ENCODE results near the gene SLC30A1.
"Not testable (repeated sequence)": the region's sequence is repeated elsewhere in the genome, so short reads cannot be mapped to it uniquely, and the experiment has no call there.

Gene SLC30A1

DNA sequence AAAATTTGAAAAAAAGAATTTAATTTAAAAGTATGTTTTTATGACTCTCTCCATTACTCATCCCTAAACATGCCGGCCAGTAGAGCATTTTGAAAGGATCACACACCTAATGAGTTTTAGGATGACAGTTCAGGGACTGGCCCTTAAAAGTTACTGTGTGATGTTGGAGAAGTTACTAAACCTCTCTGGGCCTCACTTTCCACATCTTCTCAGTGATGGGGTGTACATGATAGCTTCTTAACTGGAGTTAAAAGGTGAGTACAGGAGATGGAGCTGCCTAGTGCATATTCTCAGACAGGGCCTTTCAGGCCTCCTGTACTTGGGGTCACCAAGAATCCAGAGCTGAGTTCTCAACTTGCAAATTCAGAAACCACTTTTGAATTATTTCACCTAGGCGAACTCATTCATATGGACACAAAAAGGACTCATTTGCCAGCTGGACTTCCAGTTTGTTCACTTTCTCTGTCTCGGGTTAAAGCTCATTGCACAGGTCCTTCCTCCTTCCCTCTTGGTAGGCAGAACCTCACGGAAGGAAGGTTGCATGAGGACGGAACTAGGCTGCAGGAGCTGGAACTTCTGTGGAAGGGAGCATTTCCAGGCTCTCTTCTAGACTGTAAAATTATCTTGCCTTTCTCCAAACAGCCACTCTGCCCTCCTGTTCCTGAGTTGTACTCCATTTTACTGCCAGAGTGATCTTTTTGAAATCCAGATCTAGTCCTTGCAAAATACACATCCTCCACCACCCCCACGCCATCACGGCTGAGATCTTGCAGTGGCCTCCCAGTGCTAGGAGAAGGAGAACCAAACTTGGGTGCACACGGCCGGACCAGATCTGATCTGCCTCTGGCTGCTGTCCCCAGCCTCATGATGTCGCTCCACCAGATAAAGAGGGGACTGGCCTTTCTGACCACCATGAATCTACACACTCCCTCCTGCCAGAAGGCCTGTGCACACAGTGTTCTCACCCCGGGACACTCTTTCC lies 4.3 kb upstream of the SLC30A1 start:
- no peak for DNase-seq (ENCODE audit: low spot score)

- no peak for DNase-seq (ENCODE audit: low spot score)
These were observed 2.6 kb upstream of the SLC30A1 start for GRCh38 chr1:211581526-211581925.

- DNase-seq (ENCODE audit: low spot score), result no peak
These were observed 1.3 kb upstream of the SLC30A1 start for GRCh38 chr1:211580303-211580687.

GRCh38 chr1:211579440-211580302 lies 710 bp upstream of the SLC30A1 start:
- DNase-seq (ENCODE audit: low spot score), result peak; percentile 86

GRCh38 chr1:211577819-211578639 lies 932 bp downstream of the SLC30A1 start:
- peak; percentile 92 for DNase-seq (ENCODE audit: low spot score)

GRCh38 chr1:211577277-211577818 lies 1.6 kb downstream of the SLC30A1 start:
- peak; percentile 39 for DNase-seq (ENCODE audit: low spot score)

DNA sequence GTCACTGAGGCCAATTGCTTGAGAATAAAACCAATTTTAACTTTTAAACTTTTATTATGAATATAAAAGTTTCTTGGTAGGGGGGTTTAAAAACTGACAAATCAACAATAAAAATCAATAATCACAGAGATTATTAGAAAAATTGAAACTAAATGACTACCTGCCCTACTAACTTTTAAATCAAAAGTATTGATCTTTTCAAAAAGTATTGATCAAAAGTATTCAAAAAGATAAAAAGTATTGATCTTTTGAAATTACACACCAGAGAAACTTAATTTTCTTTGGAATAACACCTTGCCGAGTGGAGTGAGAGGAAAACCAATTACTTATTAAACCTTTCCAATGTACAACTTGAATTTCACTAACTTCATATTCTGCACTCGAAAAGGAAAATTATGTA lies 2.2 kb downstream of the SLC30A1 start:
- no peak for DNase-seq (ENCODE audit: low spot score)

GRCh38 chr1:211574705-211575104 lies 4.3 kb downstream of the SLC30A1 start:
- DNase-seq (ENCODE audit: low spot score), result peak; percentile 33

DNA sequence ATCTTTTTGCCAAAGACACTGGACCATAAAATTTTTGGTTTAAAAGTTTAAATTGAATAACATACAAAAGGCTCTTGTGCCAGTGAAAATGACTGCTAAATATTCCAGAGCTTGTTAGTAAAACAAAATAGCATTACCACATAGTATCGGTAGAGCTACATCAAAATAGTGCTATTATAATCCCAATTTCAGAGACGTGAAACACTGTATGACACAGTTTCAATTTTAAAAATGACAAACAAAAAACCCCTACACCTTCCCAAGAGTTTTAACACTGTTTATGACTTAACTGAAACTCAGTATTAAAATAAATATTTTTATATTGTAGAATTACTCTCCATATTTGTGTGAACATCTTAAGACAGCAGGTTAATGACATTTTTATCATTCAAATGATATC lies 7.0 kb downstream of the SLC30A1 start:
- DNase-seq (ENCODE audit: low spot score), result no peak

GRCh38 chr1:211570378-211570777 lies 8.6 kb downstream of the SLC30A1 start:
- not testable (repeated sequence) for DNase-seq (ENCODE audit: low spot score)

DNA sequence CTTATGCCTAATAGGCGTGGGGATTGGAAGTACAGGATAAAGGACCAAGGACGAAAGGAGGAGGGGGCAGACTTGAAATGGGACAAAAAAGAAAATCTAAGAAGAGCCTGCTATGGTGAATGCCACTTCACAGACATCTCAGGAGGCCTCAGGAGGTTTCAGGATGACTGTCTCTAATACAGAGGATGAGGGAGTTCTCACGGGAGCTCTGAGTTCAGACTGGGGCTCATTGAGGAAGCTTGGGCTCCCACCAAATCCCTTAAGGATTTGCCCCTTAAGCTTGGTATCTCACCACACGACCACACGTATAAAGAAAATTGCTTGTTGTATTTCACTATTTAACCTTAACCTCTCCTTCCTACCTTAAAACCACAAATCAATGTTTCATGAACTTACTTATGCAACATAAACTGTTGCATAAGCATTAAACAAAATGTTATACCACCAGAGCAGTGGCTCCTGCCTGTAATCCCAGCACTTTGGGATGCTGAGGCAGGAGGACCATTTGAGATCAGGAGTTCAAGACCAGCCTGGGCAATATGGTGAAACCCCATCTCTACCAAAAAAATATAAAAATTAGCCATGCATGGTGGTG lies 12.4 kb downstream of the SLC30A1 start:
- DNase-seq (ENCODE audit: low spot score), result no peak

DNA sequence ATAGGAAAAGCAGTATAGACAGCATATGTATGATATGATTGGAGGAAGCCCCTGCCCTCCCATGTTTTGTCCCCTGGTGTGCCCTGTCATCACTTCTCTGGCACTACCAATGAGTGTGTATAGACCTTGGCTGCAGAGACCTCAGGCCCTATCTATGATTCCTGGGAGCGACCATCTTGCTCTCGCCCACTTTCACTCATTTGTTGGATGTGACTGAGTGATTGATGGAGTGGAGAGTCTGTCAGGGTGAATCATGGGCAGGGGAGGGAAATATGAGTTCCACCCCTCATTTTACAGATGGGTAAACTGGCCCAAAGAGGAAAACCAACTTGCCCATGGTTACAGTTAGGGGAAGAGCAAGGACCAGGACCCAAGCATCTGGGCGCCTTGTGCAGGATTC lies 14.9 kb downstream of the SLC30A1 start:
- no peak for DNase-seq (ENCODE audit: low spot score)

GRCh38 chr1:211559222-211560010 lies 19.5 kb downstream of the SLC30A1 start:
- no peak for DNase-seq (ENCODE audit: low spot score)

- DNase-seq (ENCODE audit: low spot score), result no peak
These were observed 20.9 kb downstream of the SLC30A1 start for GRCh38 chr1:211557894-211558625.

GRCh38 chr1:211553549-211553948 lies 25.4 kb downstream of the SLC30A1 start:
- DNase-seq (ENCODE audit: low spot score), result no peak

- DNase-seq (ENCODE audit: low spot score), result no peak
These were observed 27.1 kb downstream of the SLC30A1 start for GRCh38 chr1:211551638-211552460.

GRCh38 chr1:211549092-211549711 lies 29.8 kb downstream of the SLC30A1 start:
- DNase-seq (ENCODE audit: low spot score), result no peak

GRCh38 chr1:211548321-211549091 lies 30.5 kb downstream of the SLC30A1 start:
- no peak for DNase-seq (ENCODE audit: low spot score)

All from SW480 (cell line).